ENCODE results near the gene HSPB8.

HSPB8 gene

DNA sequence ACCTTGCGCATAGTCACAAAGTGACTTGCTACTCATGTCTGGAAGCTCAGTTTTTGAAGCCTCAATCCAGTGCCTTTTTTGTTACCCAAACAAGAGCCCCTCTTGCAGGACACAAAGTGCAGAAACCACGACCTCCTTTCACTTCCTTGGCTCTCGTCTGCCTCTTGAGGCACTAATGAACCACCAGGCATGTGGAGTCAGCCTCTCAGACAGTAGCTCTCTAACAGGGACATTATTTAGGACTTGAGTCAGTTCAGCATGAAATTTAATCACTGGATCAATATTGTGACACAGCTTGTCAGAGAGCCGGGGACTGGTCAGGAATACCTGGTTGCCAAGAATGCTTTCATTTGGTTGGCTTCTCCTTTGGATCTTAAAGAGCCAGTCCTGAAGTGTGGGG, 46.7 kb downstream of the HSPB8 start:
- Histone ChIP-seq H4K20me1 (ENCODE audit: insufficient read depth, low read length) (no peaks in the 10 kb centered on the region), H3K36me3 (ENCODE audit: insufficient read depth, low read length) (no peaks in the 10 kb centered on the region), H3K4me2 (ENCODE audit: insufficient read depth, low read length) (no peak overlapping the region), H2AFZ (ENCODE audit: low read depth, low read length) (no peak overlapping the region), H3K4me1 (ENCODE audit: insufficient read depth, low read length) (no peaks in the 10 kb centered on the region), H3K4me3 (ENCODE audit: low read depth in 1 of 2, low read length in 2 of 2) (no peak overlapping the region), H3K79me2 (ENCODE audit: insufficient read depth, low read length) (no peaks in the 10 kb centered on the region), H3K9me3 (ENCODE audit: insufficient read depth, low read length, severe bottlenecking) (no peaks in the 10 kb centered on the region), H3K27me3 (ENCODE audit: insufficient read depth, low read length, poor library complexity) (peaks cover 2% of the 10 kb centered on the region), H3K9ac (ENCODE audit: low read depth, low read length) (no peak overlapping the region), H3K27ac (ENCODE audit: low read length) (no peak overlapping the region)
- ATAC-seq (ENCODE audit: insufficient read depth, low read depth) (no peak), DNase-seq (no peak)
- no peak for TF ChIP-seq EZH2 (IDR thresholded peaks at IDR 0.05; ENCODE audit: borderline replicate concordance, low read depth, low read length, severe bottlenecking)
- TF ChIP-seq, protein P1, sequence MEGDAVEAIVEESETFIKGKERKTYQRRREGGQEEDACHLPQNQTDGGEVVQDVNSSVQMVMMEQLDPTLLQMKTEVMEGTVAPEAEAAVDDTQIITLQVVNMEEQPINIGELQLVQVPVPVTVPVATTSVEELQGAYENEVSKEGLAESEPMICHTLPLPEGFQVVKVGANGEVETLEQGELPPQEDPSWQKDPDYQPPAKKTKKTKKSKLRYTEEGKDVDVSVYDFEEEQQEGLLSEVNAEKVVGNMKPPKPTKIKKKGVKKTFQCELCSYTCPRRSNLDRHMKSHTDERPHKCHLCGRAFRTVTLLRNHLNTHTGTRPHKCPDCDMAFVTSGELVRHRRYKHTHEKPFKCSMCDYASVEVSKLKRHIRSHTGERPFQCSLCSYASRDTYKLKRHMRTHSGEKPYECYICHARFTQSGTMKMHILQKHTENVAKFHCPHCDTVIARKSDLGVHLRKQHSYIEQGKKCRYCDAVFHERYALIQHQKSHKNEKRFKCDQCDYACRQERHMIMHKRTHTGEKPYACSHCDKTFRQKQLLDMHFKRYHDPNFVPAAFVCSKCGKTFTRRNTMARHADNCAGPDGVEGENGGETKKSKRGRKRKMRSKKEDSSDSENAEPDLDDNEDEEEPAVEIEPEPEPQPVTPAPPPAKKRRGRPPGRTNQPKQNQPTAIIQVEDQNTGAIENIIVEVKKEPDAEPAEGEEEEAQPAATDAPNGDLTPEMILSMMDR (IDR thresholded peaks at IDR 0.05; ENCODE audit: borderline replicate concordance, extremely low read depth, low read length, poor library complexity, severe bottlenecking), result no peak

DNA sequence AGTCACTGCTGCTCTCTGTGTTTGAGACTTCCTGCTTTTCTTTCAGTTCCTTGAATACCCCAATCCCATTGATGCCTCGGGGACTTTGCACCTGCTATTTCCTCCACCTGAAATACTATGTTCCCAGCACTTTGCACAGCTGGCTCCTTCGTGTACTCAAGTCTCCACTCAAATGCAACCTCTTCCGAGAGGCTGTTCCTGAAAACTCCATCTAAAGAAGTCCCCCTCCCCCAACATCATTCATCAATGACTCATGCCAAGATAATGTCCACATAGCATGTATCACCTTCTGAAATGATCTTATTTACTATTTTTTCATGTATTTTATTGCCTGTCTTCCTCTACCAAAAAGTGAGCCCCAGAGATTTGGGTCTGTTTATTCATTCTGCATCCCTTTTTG, 48.6 kb downstream of the HSPB8 start:
- DNase-seq (no peak), ATAC-seq (ENCODE audit: insufficient read depth, low read depth) (no peak)
- TF ChIP-seq, protein P1 (IDR thresholded peaks at IDR 0.05; ENCODE audit: borderline replicate concordance, extremely low read depth, low read length, poor library complexity, severe bottlenecking), result no peak
- TF ChIP-seq EZH2 (IDR thresholded peaks at IDR 0.05; ENCODE audit: borderline replicate concordance, low read depth, low read length, severe bottlenecking), result no peak
- Histone ChIP-seq H3K27me3 (ENCODE audit: insufficient read depth, low read length, poor library complexity) (peaks cover 2% of the 10 kb centered on the region), H3K9ac (ENCODE audit: low read depth, low read length) (no peak overlapping the region), H3K4me1 (ENCODE audit: insufficient read depth, low read length) (no peaks in the 10 kb centered on the region), H3K4me3 (ENCODE audit: low read depth in 1 of 2, low read length in 2 of 2) (no peak overlapping the region), H3K27ac (ENCODE audit: low read length) (no peak overlapping the region), H3K79me2 (ENCODE audit: insufficient read depth, low read length) (no peaks in the 10 kb centered on the region), H4K20me1 (ENCODE audit: insufficient read depth, low read length) (no peaks in the 10 kb centered on the region), H3K36me3 (ENCODE audit: insufficient read depth, low read length) (no peaks in the 10 kb centered on the region), H3K9me3 (ENCODE audit: insufficient read depth, low read length, severe bottlenecking) (no peaks in the 10 kb centered on the region), H2AFZ (ENCODE audit: low read depth, low read length) (no peak overlapping the region), H3K4me2 (ENCODE audit: insufficient read depth, low read length) (no peak overlapping the region)

DNA sequence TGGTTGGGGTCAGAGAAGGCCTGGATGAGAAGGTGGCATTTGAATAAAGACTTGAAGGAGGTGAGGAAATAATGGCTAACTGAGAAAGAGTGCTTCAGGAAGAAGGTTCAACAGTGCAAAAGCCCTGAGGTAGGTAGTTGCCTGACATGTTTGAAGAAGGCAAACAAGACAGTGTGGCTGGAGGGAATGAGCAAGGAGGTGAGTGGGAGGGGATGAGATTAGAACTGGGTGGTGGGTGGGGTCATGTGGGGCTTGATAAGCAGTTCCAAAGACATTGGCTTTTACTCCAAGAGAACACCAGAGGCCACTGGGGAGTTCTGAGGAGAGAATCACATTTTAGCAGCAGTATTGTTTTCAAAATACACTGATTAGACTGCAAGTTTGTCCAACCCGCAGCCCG, 50.5 kb downstream of the HSPB8 start:
- Histone ChIP-seq H3K4me2 (ENCODE audit: insufficient read depth, low read length) (no peak overlapping the region), H3K79me2 (ENCODE audit: insufficient read depth, low read length) (no peaks in the 10 kb centered on the region), H3K4me1 (ENCODE audit: insufficient read depth, low read length) (no peaks in the 10 kb centered on the region), H3K27ac (ENCODE audit: low read length) (no peak overlapping the region), H3K9ac (ENCODE audit: low read depth, low read length) (no peak overlapping the region), H3K27me3 (ENCODE audit: insufficient read depth, low read length, poor library complexity) (peaks cover 2% of the 10 kb centered on the region), H3K4me3 (ENCODE audit: low read depth in 1 of 2, low read length in 2 of 2) (no peak overlapping the region), H2AFZ (ENCODE audit: low read depth, low read length) (no peak overlapping the region), H4K20me1 (ENCODE audit: insufficient read depth, low read length) (no peaks in the 10 kb centered on the region), H3K9me3 (ENCODE audit: insufficient read depth, low read length, severe bottlenecking) (no peaks in the 10 kb centered on the region), H3K36me3 (ENCODE audit: insufficient read depth, low read length) (no peaks in the 10 kb centered on the region)
- TF ChIP-seq, protein P1 (IDR thresholded peaks at IDR 0.05; ENCODE audit: borderline replicate concordance, extremely low read depth, low read length, poor library complexity, severe bottlenecking), result no peak
- TF ChIP-seq EZH2 (IDR thresholded peaks at IDR 0.05; ENCODE audit: borderline replicate concordance, low read depth, low read length, severe bottlenecking), result no peak
- no peak for ATAC-seq (ENCODE audit: insufficient read depth, low read depth)
- no peak for DNase-seq

DNA sequence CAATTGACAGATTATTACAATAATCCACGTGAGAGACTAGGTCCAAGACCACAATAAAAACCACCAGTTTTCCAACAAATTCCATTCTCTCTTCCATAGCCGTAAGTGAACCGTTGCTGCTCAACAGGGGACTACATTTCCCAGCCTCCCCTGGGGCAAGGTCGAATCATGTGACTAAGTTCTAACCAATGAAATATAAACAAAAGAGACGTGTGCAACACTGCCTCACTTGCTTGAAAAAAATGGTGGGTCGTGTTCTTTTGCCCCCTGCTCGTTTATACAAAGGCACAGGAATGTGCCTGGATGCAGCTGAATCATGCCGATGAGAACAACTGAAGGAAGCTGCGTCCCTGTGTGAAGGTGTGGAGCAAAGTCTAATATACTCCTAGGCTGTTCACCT, 51.1 kb downstream of the HSPB8 start:
- H3K79me2 ChIP-seq (ENCODE audit: insufficient read depth, low read length), result no peaks in the 10 kb centered on the region
- H3K4me1 ChIP-seq (ENCODE audit: insufficient read depth, low read length), result no peaks in the 10 kb centered on the region
- TF ChIP-seq EZH2 (IDR thresholded peaks at IDR 0.05; ENCODE audit: borderline replicate concordance, low read depth, low read length, severe bottlenecking), result no peak
- TF ChIP-seq, protein P1 (IDR thresholded peaks at IDR 0.05; ENCODE audit: borderline replicate concordance, extremely low read depth, low read length, poor library complexity, severe bottlenecking), result no peak
- H3K9me3 ChIP-seq (ENCODE audit: insufficient read depth, low read length, severe bottlenecking), result no peaks in the 10 kb centered on the region
- peaks cover under 1% of the 10 kb centered on the region for H3K27me3 ChIP-seq (ENCODE audit: insufficient read depth, low read length, poor library complexity)
- no peaks in the 10 kb centered on the region for H4K20me1 ChIP-seq (ENCODE audit: insufficient read depth, low read length)
- no peak overlapping the region for H3K4me2 ChIP-seq (ENCODE audit: insufficient read depth, low read length)
- no peak overlapping the region for H2AFZ ChIP-seq (ENCODE audit: low read depth, low read length)
- H3K4me3 ChIP-seq (ENCODE audit: low read depth in 1 of 2, low read length in 2 of 2), result no peak overlapping the region
- ATAC-seq (ENCODE audit: insufficient read depth, low read depth) (0 out of 3 replicates have a peak, but pooled peaks have one; percentile 35), DNase-seq (peak; percentile 16)
- no peak overlapping the region for H3K9ac ChIP-seq (ENCODE audit: low read depth, low read length)
- no peaks in the 10 kb centered on the region for H3K36me3 ChIP-seq (ENCODE audit: insufficient read depth, low read length)
- H3K27ac ChIP-seq (ENCODE audit: low read length), result no peak overlapping the region

Data from DND-41 (cell line).